Gastrocnemius medialis (tissue), 4 donors: ENCODE measurements around the gene MX2. TPM values are rescaled to one million over a fixed set of nuclear protein-coding genes. Genes with fewer than 3 reads are reported as not detected.

Experiments
- ATAC-seq, 2 donors: fragments of 150-250 bp; one replicate each; pipeline ENCODE4 v1.9.1; 2016
- DNase-seq, 2 donors: peaks; one replicate each; pipeline ENCODE4 v3.0.0-alpha.2; 2019
- H3K27ac ChIP-seq, 4 donors: fragments of 200-600 bp; sonication (generic); 1 replicate in 1 of 4; 2 replicates in 3 of 4; pipeline ENCODE4 v1.5.1; 2016 to 2018; ENCODE audit warnings: mild to moderate bottlenecking in 2 of 4, moderate library complexity in 1 of 4
- H3K27me3 ChIP-seq, 3 donors: fragments of 200-600 bp; sonication (generic) in 2 of 3; 1 replicate in 1 of 3; 2 replicates in 2 of 3; pipeline versions ENCODE4 v1.5.1 to v1.6.0; 2016 to 2019; ENCODE audit warnings: mild to moderate bottlenecking in 1 of 3, moderate library complexity in 1 of 3
- H3K36me3 ChIP-seq, 2 donors: fragments of 200-600 bp; sonication (generic) in 1 of 2; one replicate each; pipeline ENCODE4 v1.5.1; 2017 to 2018
- H3K4me1 ChIP-seq, 2 donors: fragments of 200-600 bp; sonication (generic) in 1 of 2; one replicate each; pipeline ENCODE4 v1.5.1; 2016 to 2017; ENCODE audit warnings: mild to moderate bottlenecking in 2 of 2
- H3K4me3 ChIP-seq, 4 donors: fragments of 200-600 bp; sonication (generic) in 3 of 4; 1 replicate in 1 of 4; 2 replicates in 3 of 4; pipeline ENCODE4 v1.5.1; 2016 to 2019; ENCODE audit warnings: mild to moderate bottlenecking in 2 of 4
- H3K9me3 ChIP-seq, 3 donors: fragments of 200-600 bp; sonication (generic) in 2 of 3; 1 replicate in 1 of 3; 2 replicates in 2 of 3; pipeline ENCODE4 v1.5.1; 2016 to 2019
- CTCF ChIP-seq, 5 experiments: fragments of 450-650 bp in 3 of 5; fragments of 200-600 bp in 2 of 5; sonication (generic) in 2 of 5; IDR thresholded peaks in 4 of 5; conservative IDR thresholded peaks in 1 of 5; 1 replicate in 4 of 5; 2 replicates in 1 of 5; pipeline ENCODE4 v1.5.1; 2016 to 2019; ENCODE audit warnings: antibody characterized with exemption in 5 of 5, mild to moderate bottlenecking in 3 of 5, moderate library complexity in 3 of 5
- POLR2A ChIP-seq, 2 donors: fragments of 450-650 bp; IDR thresholded peaks; one replicate each; pipeline ENCODE4 v1.6.1; 2017; ENCODE audit warnings: antibody characterized with exemption in 2 of 2, mild to moderate bottlenecking in 2 of 2, moderate library complexity in 2 of 2
- in situ Hi-C, 4 donors: fragments of 200-750 bp; cut with MboI; loops; one replicate each; pipeline versions ENCODE4 v1.15.0 to v1.8.0; 2017; ENCODE audit warnings: low sequenced_read_pairs in 4 of 4
- intact Hi-C: fragments of 100-400 bp; cut with DNase I; formaldehyde crosslinking; loops from one replicate; pipeline ENCODE4 v1.15.1; 2023; ENCODE audit warnings: low total_unique reads
- total RNA-seq, 4 donors: library from RNA; depleted of rRNA; stranded (reverse); fragments of >200 nt; gene quantifications; one replicate each; pipeline versions ENCODE4 v1.1.0 to v1.2.3, GENCODE V29; 2016

Gene MX2
- total RNA-seq, 4 donors from 2014 or later, result 1.1 to 6.8 (median 2.2) TPM

- Histone ChIP-seq H3K27ac (no peak overlapping the region), H3K36me3 (no peaks in the 10 kb centered on the region), H3K9me3 (no peaks in the 10 kb centered on the region), H3K4me1 (no peaks in the 10 kb centered on the region), H3K27me3 (peaks cover 0 to 6% (median 4%) of the 10 kb centered on the region in 3 donors), H3K4me3 (no peak overlapping the region)
- intact Hi-C loops, result no loop called here
- in situ Hi-C loops, result no loop called here
- no peak for TF ChIP-seq POLR2A (IDR thresholded peaks at IDR 0.05)
- no peak for TF ChIP-seq CTCF (IDR thresholded peaks at IDR 0.05 in 4 of 5, conservative IDR thresholded peaks at IDR 0.05 in 1 of 5)
- no peak for DNase-seq
- no peak for ATAC-seq
These were observed 12.0 kb upstream of the MX2 start for GRCh38 chr21:41349619-41350390.

GRCh38 chr21:41350436-41351155, 11.2 kb upstream of the MX2 start:
- in situ Hi-C loops, result no loop called here

GRCh38 chr21:41357546-41357945, 4.3 kb upstream of the MX2 start:
- in situ Hi-C loops (no loop called here), intact Hi-C loops (no loop called here)
- DNase-seq, result no peak
- Histone ChIP-seq H3K27me3 (peaks cover 0 to 6% (median 0%) of the 10 kb centered on the region in 3 donors), H3K4me1 (no peaks in the 10 kb centered on the region), H3K4me3 (no peak overlapping the region), H3K27ac (no peak overlapping the region), H3K9me3 (no peaks in the 10 kb centered on the region), H3K36me3 (no peaks in the 10 kb centered on the region)
- no peak for ATAC-seq
- TF ChIP-seq POLR2A (IDR thresholded peaks at IDR 0.05) (no peak), CTCF (IDR thresholded peaks at IDR 0.05 in 4 of 5, conservative IDR thresholded peaks at IDR 0.05 in 1 of 5) (no peak)

More at GRCh38 chr21:41350436-41351155, 11.2 kb upstream of the MX2 start:
- H3K27me3 ChIP-seq, result peaks cover 0 to 6% (median 4%) of the 10 kb centered on the region in 3 donors
- no peak for TF ChIP-seq CTCF (IDR thresholded peaks at IDR 0.05 in 4 of 5, conservative IDR thresholded peaks at IDR 0.05 in 1 of 5)
- TF ChIP-seq POLR2A (IDR thresholded peaks at IDR 0.05), result no peak
- H3K4me1 ChIP-seq, result no peaks in the 10 kb centered on the region
- intact Hi-C loops, result no loop called here
- ATAC-seq, result no peak
- H3K36me3 ChIP-seq, result no peaks in the 10 kb centered on the region
- no peak overlapping the region for H3K4me3 ChIP-seq
- DNase-seq, result no peak
- H3K27ac ChIP-seq, result no peak overlapping the region
- H3K9me3 ChIP-seq, result no peaks in the 10 kb centered on the region

GRCh38 chr21:41358193-41359166, 3.3 kb upstream of the MX2 start:
- Histone ChIP-seq H3K36me3 (no peaks in the 10 kb centered on the region), H3K4me1 (no peaks in the 10 kb centered on the region), H3K27me3 (peaks cover 0 to 2% (median 0%) of the 10 kb centered on the region in 3 donors), H3K9me3 (no peaks in the 10 kb centered on the region), H3K27ac (no peak overlapping the region), H3K4me3 (no peak overlapping the region)
- no peak for DNase-seq
- TF ChIP-seq POLR2A (IDR thresholded peaks at IDR 0.05), result no peak
- TF ChIP-seq CTCF (IDR thresholded peaks at IDR 0.05 in 4 of 5, conservative IDR thresholded peaks at IDR 0.05 in 1 of 5), result no peak
- in situ Hi-C loops (no loop called here), intact Hi-C loops (no loop called here)
- no peak for ATAC-seq
